K562 (cell line): ENCODE measurements around the gene LRRC61. TPM values are rescaled to one million over a fixed set of nuclear protein-coding genes. Genes with fewer than 3 reads are reported as not detected.

ENCODE experiments used
- BCL6 ChIP-seq: fragments of 250-450 bp; sonication (Bioruptor Pico); IDR thresholded peaks from 2 replicates; pipeline ENCODE4 v1.4.0; 2020
- CHD4 ChIP-seq: fragments of 200-600 bp; sonication (generic); IDR thresholded peaks from 3 replicates; pipeline ENCODE4 v1.6.1; 2012; ENCODE audit warnings: low read depth, mild to moderate bottlenecking, mixed read lengths, low read length, inconsistent platforms; ENCODE audit not compliant: insufficient read depth, insufficient replicate concordance, poor library complexity, severe bottlenecking
- MYC ChIP-seq, 2 experiments: fragments of 250-450 bp in 1 of 2; sonication (Bioruptor Pico) in 1 of 2; IDR thresholded peaks; 2 replicates each; pipeline versions ENCODE4 v1.5.1 to v1.6.1; 2012 to 2021; ENCODE audit warnings: low read depth in 2 of 2, borderline replicate concordance in 1 of 2, improper control_type of control experiment in 1 of 2, low read length in 1 of 2, mild to moderate bottlenecking in 1 of 2, moderate library complexity in 1 of 2
- RERE ChIP-seq: sonication (generic); formaldehyde crosslinking; IDR thresholded peaks from 2 replicates; pipeline ENCODE4 v1.8.0; 2023; ENCODE audit warnings: missing genetic modification reagents, mild to moderate bottlenecking, borderline replicate concordance
- ZNF395 ChIP-seq: fragments of 200-800 bp; sonication (Bioruptor generic); IDR thresholded peaks from 2 replicates; pipeline ENCODE4 v1.6.1; 2017; ENCODE audit warnings: missing genetic modification characterization, missing compliant biosample characterization
- polyA plus RNA-seq, 8 experiments: library from polyadenylated mRNA; depleted of rRNA in 4 of 8; stranded (reverse) in 5 of 8; unstranded in 3 of 8; fragments of >200 nt; fragmentation: Nextera tagmentation in 2 of 8; fragmentation: Illumina TruSeq in 1 of 8; extraction: Ambion mirVana in 2 of 8; extraction: Trizol in 1 of 8; gene quantifications; 2 replicates each; pipeline versions ENCODE4 v1.2.1 to v1.2.3, GENCODE V29; 2011 to 2014; ENCODE audit warnings: inconsistent platforms in 1 of 8, missing spikeins in 1 of 8
- total RNA-seq, 7 experiments: library from RNA; depleted of rRNA in 6 of 7; stranded (reverse); fragments of >200 nt in 6 of 7; fragmentation: Illumina TruSeq in 2 of 7; extraction: Trizol in 2 of 7; gene quantifications; 2 replicates each; pipeline versions ENCODE4 v1.2.1 to v1.2.3, GENCODE V29; 2011 to 2021; ENCODE audit warnings: low replicate concordance in 1 of 7
- TF ChIP-seq, protein P1 (sequence below), 2 experiments: fragments of 450-650 bp; IDR thresholded peaks; 2 replicates each; pipeline ENCODE4 v1.6.1; 2016; ENCODE audit warnings: mild to moderate bottlenecking in 2 of 2, borderline replicate concordance in 1 of 2, low read depth in 1 of 2, moderate library complexity in 1 of 2
- TF ChIP-seq, protein P2 (sequence below): fragments of 450-650 bp; IDR thresholded peaks from 2 replicates; pipeline ENCODE4 v1.6.1; 2014; ENCODE audit warnings: low read depth, mild to moderate bottlenecking, moderate library complexity, borderline replicate concordance

LRRC61 gene
- total and polyA plus RNA-seq, 9 of the 15 experiments (the other 6 are each of a cell fraction or from before 2014, with no cell fraction given), result 1.3 to 55.2 (median 35.2) TPM

DNA sequence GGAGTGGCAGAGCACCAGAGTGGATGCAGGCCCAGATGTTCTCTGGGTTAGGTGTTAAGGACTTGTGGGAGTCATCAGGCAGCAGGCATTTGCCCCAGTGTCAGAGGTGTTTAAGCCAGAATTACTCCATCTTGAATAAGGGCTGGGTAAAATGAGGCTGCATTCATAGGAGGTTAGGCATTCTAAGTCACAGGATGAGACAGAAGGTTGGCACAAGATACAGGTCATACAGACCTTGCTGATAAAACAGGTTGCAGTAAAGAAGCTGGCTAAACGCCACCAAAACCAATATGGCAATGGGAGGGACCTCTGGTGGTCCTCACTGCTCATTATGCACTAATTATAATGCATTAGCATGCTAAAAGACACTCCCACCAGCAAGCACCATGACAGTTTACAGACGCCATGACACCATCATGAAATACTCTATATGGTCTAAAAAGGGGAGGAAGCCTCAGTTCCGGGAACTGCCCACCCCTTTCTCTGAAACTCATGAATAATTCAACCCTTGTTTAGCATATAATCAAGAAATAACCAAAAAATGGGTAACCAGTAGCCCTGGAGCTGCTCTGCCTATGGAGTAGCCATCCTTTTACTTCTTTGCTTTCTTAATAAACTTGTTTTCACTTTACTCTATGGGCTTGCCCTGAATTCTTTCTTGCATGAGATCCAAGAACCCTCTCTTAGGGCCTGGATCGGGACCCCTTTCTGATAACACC is 882 bp upstream of the LRRC61 start (continued):
- TF ChIP-seq RERE (no peak), MYC (IDR thresholded peaks at IDR 0.05; ENCODE audit: low read depth, low read length) (no peak), MYC (CRISPR knock-in tag; IDR thresholded peaks at IDR 0.05; ENCODE audit: borderline replicate concordance, low read depth) (peak; percentile 92), CHD4 (no peak), ZNF395 (CRISPR knock-in tag) (peak; percentile 53; the same call in 1 of the 2 replicates), BCL6 (CRISPR knock-in tag) (0 out of 2 replicates have a peak, but pooled peaks have one; percentile 22)
- TF ChIP-seq, protein P1, sequence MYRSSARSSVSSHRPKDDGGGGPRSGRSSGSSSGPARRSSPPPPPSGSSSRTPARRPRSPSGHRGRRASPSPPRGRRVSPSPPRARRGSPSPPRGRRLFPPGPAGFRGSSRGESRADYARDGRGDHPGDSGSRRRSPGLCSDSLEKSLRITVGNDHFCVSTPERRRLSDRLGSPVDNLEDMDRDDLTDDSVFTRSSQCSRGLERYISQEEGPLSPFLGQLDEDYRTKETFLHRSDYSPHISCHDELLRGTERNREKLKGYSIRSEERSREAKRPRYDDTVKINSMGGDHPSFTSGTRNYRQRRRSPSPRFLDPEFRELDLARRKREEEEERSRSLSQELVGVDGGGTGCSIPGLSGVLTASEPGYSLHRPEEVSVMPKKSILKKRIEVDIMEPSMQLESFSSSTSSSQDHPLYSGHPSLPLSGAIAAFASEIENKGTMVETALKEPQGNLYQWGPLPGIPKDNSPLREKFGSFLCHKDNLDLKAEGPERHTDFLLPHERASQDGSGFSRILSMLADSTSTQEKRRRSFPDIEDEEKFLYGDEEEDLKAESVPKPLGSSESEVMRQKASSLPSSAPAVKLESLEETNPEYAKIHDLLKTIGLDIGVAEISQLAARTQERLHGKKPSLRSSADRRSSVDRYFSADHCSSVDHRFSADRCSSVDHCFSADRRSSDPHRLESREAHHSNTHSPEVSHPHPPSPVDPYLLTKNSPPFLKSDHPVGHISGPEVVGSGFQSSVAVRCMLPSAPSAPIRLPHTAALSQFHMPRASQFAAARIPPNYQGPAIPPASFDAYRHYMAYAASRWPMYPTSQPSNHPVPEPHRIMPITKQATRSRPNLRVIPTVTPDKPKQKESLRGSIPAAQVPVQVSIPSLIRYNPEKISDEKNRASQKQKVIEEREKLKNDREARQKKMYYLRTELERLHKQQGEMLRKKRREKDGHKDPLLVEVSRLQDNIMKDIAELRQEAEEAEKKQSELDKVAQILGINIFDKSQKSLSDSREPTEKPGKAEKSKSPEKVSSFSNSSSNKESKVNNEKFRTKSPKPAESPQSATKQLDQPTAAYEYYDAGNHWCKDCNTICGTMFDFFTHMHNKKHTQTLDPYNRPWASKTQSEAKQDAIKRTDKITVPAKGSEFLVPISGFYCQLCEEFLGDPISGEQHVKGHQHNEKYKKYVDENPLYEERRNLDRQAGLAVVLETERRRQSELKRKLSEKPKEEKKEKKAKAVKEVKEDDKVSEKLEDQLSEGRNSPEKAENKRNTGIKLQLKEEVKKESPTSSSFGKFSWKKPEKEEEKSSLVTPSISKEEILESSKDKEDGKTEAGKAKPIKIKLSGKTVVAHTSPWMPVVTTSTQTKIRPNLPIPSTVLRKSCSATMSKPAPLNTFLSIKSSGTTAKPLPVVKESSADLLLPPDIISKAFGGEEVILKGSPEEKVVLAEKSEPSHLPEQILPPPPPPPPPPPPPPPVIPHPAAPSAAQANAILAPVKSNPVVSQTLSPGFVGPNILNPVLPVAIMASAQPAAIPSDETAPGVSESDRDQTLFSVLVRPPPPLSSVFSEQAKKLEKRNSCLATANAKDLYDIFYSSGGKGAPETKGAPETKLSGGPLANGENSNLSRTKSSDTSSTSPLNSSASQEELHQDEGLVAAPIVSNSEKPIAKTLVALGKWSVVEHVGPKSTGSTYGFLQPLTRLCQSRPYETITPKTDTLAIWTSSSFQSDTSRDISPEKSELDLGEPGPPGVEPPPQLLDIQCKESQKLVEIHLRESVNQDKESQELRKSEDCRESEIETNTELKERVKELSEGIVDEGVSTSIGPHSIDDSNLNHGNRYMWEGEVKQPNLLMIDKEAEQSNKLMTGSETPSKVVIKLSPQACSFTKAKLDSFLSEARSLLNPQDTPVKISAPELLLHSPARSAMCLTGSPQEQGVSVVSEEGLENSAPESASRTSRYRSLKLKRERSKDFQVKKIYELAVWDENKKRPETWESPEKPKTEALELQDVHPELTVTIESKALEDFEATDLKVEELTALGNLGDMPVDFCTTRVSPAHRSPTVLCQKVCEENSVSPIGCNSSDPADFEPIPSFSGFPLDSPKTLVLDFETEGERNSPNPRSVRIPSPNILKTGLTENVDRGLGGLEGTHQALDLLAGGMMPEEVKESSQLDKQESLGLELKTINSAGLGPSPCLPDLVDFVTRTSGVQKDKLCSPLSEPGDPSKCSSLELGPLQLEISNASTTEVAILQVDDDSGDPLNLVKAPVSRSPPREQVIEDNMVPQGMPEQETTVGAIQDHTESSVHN (IDR thresholded peaks at IDR 0.05; ENCODE audit: borderline replicate concordance in 1 of 2, low read depth in 1 of 2), result no peak
- TF ChIP-seq, protein P2, sequence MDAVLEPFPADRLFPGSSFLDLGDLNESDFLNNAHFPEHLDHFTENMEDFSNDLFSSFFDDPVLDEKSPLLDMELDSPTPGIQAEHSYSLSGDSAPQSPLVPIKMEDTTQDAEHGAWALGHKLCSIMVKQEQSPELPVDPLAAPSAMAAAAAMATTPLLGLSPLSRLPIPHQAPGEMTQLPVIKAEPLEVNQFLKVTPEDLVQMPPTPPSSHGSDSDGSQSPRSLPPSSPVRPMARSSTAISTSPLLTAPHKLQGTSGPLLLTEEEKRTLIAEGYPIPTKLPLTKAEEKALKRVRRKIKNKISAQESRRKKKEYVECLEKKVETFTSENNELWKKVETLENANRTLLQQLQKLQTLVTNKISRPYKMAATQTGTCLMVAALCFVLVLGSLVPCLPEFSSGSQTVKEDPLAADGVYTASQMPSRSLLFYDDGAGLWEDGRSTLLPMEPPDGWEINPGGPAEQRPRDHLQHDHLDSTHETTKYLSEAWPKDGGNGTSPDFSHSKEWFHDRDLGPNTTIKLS, result no peak
